GM20000 (cell line): ENCODE results near the gene MEIS2.
"Not testable (repeated sequence)": the region's sequence is repeated elsewhere in the genome, so short reads cannot be mapped to it uniquely, and the experiment has no call there.

ENCODE experiments used
- DNase-seq: peaks from one replicate; pipeline ENCODE4 v3.0.0; 2012; ENCODE audit warnings: low spot score
- CTCF ChIP-seq: IDR thresholded peaks from 2 replicates; pipeline ENCODE4 v1.5.1; 2012; ENCODE audit warnings: mild to moderate bottlenecking, control low read depth; ENCODE audit errors: extremely low read depth, missing control alignments

MEIS2 gene

GRCh38 chr15:36994790-36995189 lies 105.6 kb downstream of the MEIS2 start:
- DNase-seq = no peak

GRCh38 chr15:36992454-36992853 lies 107.9 kb downstream of the MEIS2 start:
- TF ChIP-seq CTCF = no peak
- no peak for DNase-seq

More at GRCh38 chr15:36994790-36995189, 105.6 kb downstream of the MEIS2 start:
- TF ChIP-seq CTCF = no peak

GRCh38 chr15:36988947-36989346 lies 111.4 kb downstream of the MEIS2 start:
- no peak for DNase-seq

GRCh38 chr15:36982430-36982829 lies 117.9 kb downstream of the MEIS2 start:
- DNase-seq = no peak
- no peak for TF ChIP-seq CTCF

More at GRCh38 chr15:36988947-36989346, 111.4 kb downstream of the MEIS2 start:
- no peak for TF ChIP-seq CTCF

- not testable (repeated sequence) for DNase-seq
Measured at GRCh38 chr15:36980281-36980680, 120.1 kb downstream of the MEIS2 start.

- DNase-seq = no peak
- no peak for TF ChIP-seq CTCF
Measured at GRCh38 chr15:36978625-36979024, 121.7 kb downstream of the MEIS2 start.

GRCh38 chr15:36978126-36978525 lies 122.2 kb downstream of the MEIS2 start:
- TF ChIP-seq CTCF = no peak
- no peak for DNase-seq

GRCh38 chr15:36977659-36978058 lies 122.7 kb downstream of the MEIS2 start:
- TF ChIP-seq CTCF = no peak
- no peak for DNase-seq
